ENCODE results near the gene BUD31.
"Not testable (repeated sequence)": the region's sequence is repeated elsewhere in the genome, so short reads cannot be mapped to it uniquely, and the experiment has no call there.

BUD31 gene

GRCh38 chr7:99420986-99421385 is 12.2 kb downstream of the BUD31 start:
- no peaks in the 10 kb centered on the region for H3K9me3 Mint-ChIP-seq
- no peaks in the 10 kb centered on the region for H3K4me1 Mint-ChIP-seq
- H3K27me3 Mint-ChIP-seq: no peaks in the 10 kb centered on the region
- H3K27ac Mint-ChIP-seq: no peak overlapping the region
- DNase-seq (ENCODE audit: low spot score in 2 of 2) (no peak), ATAC-seq (ENCODE audit: low read depth) (no peak)
- no peak overlapping the region for H3K4me3 Mint-ChIP-seq
- H3K36me3 Mint-ChIP-seq: peaks cover 15% of the 10 kb centered on the region

- ATAC-seq (ENCODE audit: low read depth) (no peak), DNase-seq (ENCODE audit: low spot score in 2 of 2) (no peak)
- Mint-ChIP-seq H3K36me3 (peaks cover 14% of the 10 kb centered on the region), H3K4me1 (no peaks in the 10 kb centered on the region), H3K4me3 (no peak overlapping the region), H3K27me3 (no peaks in the 10 kb centered on the region), H3K27ac (peak overlapping the region; percentile 50), H3K9me3 (no peaks in the 10 kb centered on the region)
These were observed 13.4 kb downstream of the BUD31 start for GRCh38 chr7:99422186-99422585.

- H3K4me3 Mint-ChIP-seq: no peak overlapping the region
- DNase-seq (ENCODE audit: low spot score in 2 of 2): no peak
- H3K27ac Mint-ChIP-seq: no peak overlapping the region
- no peaks in the 10 kb centered on the region for H3K9me3 Mint-ChIP-seq
- H3K4me1 Mint-ChIP-seq: no peaks in the 10 kb centered on the region
- peaks cover 11% of the 10 kb centered on the region for H3K36me3 Mint-ChIP-seq
- H3K27me3 Mint-ChIP-seq: no peaks in the 10 kb centered on the region
- ATAC-seq (ENCODE audit: low read depth): no peak
These were observed 13.9 kb downstream of the BUD31 start for GRCh38 chr7:99422625-99423024.

- Mint-ChIP-seq H3K4me1 (no peaks in the 10 kb centered on the region), H3K4me3 (no peak overlapping the region), H3K9me3 (no peaks in the 10 kb centered on the region), H3K27ac (no peak overlapping the region), H3K36me3 (peaks cover 10% of the 10 kb centered on the region), H3K27me3 (no peaks in the 10 kb centered on the region)
- DNase-seq (ENCODE audit: low spot score in 2 of 2) (no peak), ATAC-seq (ENCODE audit: low read depth) (no peak)
These were observed 16.4 kb downstream of the BUD31 start for GRCh38 chr7:99424932-99425730.

GRCh38 chr7:99428972-99429566 is 20.3 kb downstream of the BUD31 start:
- H3K4me3 Mint-ChIP-seq: no peak overlapping the region
- no peak for DNase-seq (ENCODE audit: low spot score in 2 of 2)
- no peak for ATAC-seq (ENCODE audit: low read depth)

GRCh38 chr7:99429756-99430155 is 21.0 kb downstream of the BUD31 start:
- no peaks in the 10 kb centered on the region for H3K9me3 Mint-ChIP-seq
- H3K4me3 Mint-ChIP-seq: no peak overlapping the region
- no peaks in the 10 kb centered on the region for H3K27me3 Mint-ChIP-seq
- H3K36me3 Mint-ChIP-seq: peaks cover 15% of the 10 kb centered on the region
- no peak overlapping the region for H3K27ac Mint-ChIP-seq
- no peak for DNase-seq (ENCODE audit: low spot score in 2 of 2)
- no peak for ATAC-seq (ENCODE audit: low read depth)
- H3K4me1 Mint-ChIP-seq: no peaks in the 10 kb centered on the region

More at GRCh38 chr7:99428972-99429566, 20.3 kb downstream of the BUD31 start:
- H3K4me1 Mint-ChIP-seq: no peaks in the 10 kb centered on the region
- no peak overlapping the region for H3K27ac Mint-ChIP-seq
- no peaks in the 10 kb centered on the region for H3K9me3 Mint-ChIP-seq
- no peaks in the 10 kb centered on the region for H3K27me3 Mint-ChIP-seq
- peaks cover 15% of the 10 kb centered on the region for H3K36me3 Mint-ChIP-seq

- not testable (repeated sequence) for H3K4me1 Mint-ChIP-seq; H3K27me3 Mint-ChIP-seq; DNase-seq (ENCODE audit: low spot score in 2 of 2); H3K27ac Mint-ChIP-seq; H3K9me3 Mint-ChIP-seq; ATAC-seq (ENCODE audit: low read depth); H3K4me3 Mint-ChIP-seq
- H3K36me3 Mint-ChIP-seq: peaks cover 11% of the 10 kb centered on the region
These were observed 23.2 kb downstream of the BUD31 start for GRCh38 chr7:99431756-99432540.

- H3K36me3 Mint-ChIP-seq: peaks cover 11% of the 10 kb centered on the region
- no peak for DNase-seq (ENCODE audit: low spot score in 2 of 2)
- no peak overlapping the region for H3K4me3 Mint-ChIP-seq
- no peaks in the 10 kb centered on the region for H3K27me3 Mint-ChIP-seq
- ATAC-seq (ENCODE audit: low read depth): no peak
- no peak overlapping the region for H3K27ac Mint-ChIP-seq
- peaks cover 2% of the 10 kb centered on the region for H3K4me1 Mint-ChIP-seq
- no peaks in the 10 kb centered on the region for H3K9me3 Mint-ChIP-seq
These were observed 24.4 kb downstream of the BUD31 start for GRCh38 chr7:99433158-99433557.

- no peak for DNase-seq (ENCODE audit: low spot score in 2 of 2)
- peak; percentile 15 for ATAC-seq (ENCODE audit: low read depth)
- no peaks in the 10 kb centered on the region for H3K27me3 Mint-ChIP-seq
- peak overlapping the region; percentile 96 for H3K4me3 Mint-ChIP-seq
- peaks cover 21% of the 10 kb centered on the region for H3K4me1 Mint-ChIP-seq
- H3K9me3 Mint-ChIP-seq: no peaks in the 10 kb centered on the region
- H3K36me3 Mint-ChIP-seq: peaks cover 7% of the 10 kb centered on the region
- peak overlapping the region; percentile 80 for H3K27ac Mint-ChIP-seq
These were observed 29.3 kb downstream of the BUD31 start for GRCh38 chr7:99437946-99438572.

GRCh38 chr7:99438573-99439480 is 30.1 kb downstream of the BUD31 start, which contains the start of the genes CPSF4 and PTCD1:
Gene CPSF4 (plus strand): TSS chr7:99438943. CDS start chr7:99439083, 140 bp downstream.
Gene PTCD1 (minus strand): TSS chr7:99438798. CDS start chr7:99435242, 3,556 bp downstream.
- DNase-seq (ENCODE audit: low spot score in 2 of 2): peak; percentile 84
- no peaks in the 10 kb centered on the region for H3K27me3 Mint-ChIP-seq
- ATAC-seq (ENCODE audit: low read depth): peak; percentile 96
- H3K9me3 Mint-ChIP-seq: no peaks in the 10 kb centered on the region
- peaks cover 23% of the 10 kb centered on the region for H3K4me1 Mint-ChIP-seq
- H3K4me3 Mint-ChIP-seq: peak within 1 kb of the TSS; percentile 96
- H3K36me3 Mint-ChIP-seq: peaks cover 7% of the 10 kb centered on the region
- H3K27ac Mint-ChIP-seq: peak within 1 kb of the TSS; percentile 80

GRCh38 chr7:99440195-99440594 is 31.4 kb downstream of the BUD31 start:
- H3K27me3 Mint-ChIP-seq: no peaks in the 10 kb centered on the region
- DNase-seq (ENCODE audit: low spot score in 2 of 2) (no peak), ATAC-seq (ENCODE audit: low read depth) (no peak)
- H3K4me3 Mint-ChIP-seq: peak overlapping the region; percentile 96
- peaks cover 28% of the 10 kb centered on the region for H3K4me1 Mint-ChIP-seq
- no peaks in the 10 kb centered on the region for H3K9me3 Mint-ChIP-seq
- peak overlapping the region; percentile 80 for H3K27ac Mint-ChIP-seq
- H3K36me3 Mint-ChIP-seq: peaks cover 9% of the 10 kb centered on the region

- no peak for DNase-seq (ENCODE audit: low spot score in 2 of 2)
- no peaks in the 10 kb centered on the region for H3K27me3 Mint-ChIP-seq
- no peaks in the 10 kb centered on the region for H3K9me3 Mint-ChIP-seq
- no peak overlapping the region for H3K27ac Mint-ChIP-seq
- ATAC-seq (ENCODE audit: low read depth): no peak
- H3K36me3 Mint-ChIP-seq: peaks cover 22% of the 10 kb centered on the region
- H3K4me1 Mint-ChIP-seq: peaks cover 17% of the 10 kb centered on the region
- no peak overlapping the region for H3K4me3 Mint-ChIP-seq
These were observed 37.3 kb downstream of the BUD31 start for GRCh38 chr7:99446096-99446495.

- Mint-ChIP-seq H3K36me3 (peaks cover 20% of the 10 kb centered on the region), H3K9me3 (no peaks in the 10 kb centered on the region)
- no peak for ATAC-seq (ENCODE audit: low read depth)
These were observed 39.2 kb downstream of the BUD31 start for GRCh38 chr7:99447943-99448342.

More at GRCh38 chr7:99447943-99448342, 39.2 kb downstream of the BUD31 start:
- Mint-ChIP-seq H3K27ac (no peak overlapping the region), H3K4me1 (peaks cover 12% of the 10 kb centered on the region), H3K27me3 (no peaks in the 10 kb centered on the region), H3K4me3 (no peak overlapping the region)
- DNase-seq (ENCODE audit: low spot score in 2 of 2): no peak

All from memory B cell (primary cell).